GM19099 (cell line): Measurements from ENCODE around the gene LINC00632.

Experiments used
- POLR2A ChIP-seq: IDR thresholded peaks from 3 replicates; pipeline ENCODE4 v1.6.1; 2011; ENCODE audit warnings: low read depth; ENCODE audit not compliant: insufficient read length; ENCODE audit errors: extremely low read depth

The LINC00632 gene

DNA sequence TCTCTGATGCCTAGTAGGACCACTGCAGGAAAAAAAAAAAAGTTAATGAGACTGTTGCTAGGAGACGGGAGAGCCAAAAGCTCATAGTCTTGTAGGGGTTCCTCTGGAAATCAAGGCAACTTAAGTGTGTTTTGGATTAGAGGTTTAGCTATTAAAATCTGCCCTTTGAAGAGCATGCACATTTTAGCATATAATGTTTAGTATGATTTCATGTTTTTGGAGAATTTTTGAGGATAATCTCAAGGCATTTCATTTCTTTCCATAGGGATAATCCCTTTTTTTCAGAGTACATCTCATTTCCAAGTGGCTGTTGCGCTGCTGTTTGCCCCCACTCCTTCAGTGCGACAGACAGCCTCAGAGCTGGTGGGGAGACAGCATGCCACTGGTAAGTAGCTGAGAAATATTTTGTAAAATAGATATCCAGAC, at the start of gene LINC00632:
LINC00632 (plus strand) TSS at position 339 of the 426 bp plus-strand sequence.
- no peak for TF ChIP-seq POLR2A

- TF ChIP-seq POLR2A: no peak
Observed at GRCh38 chrX:140661643-140662042, 47.9 kb upstream of the LINC00632 start.

- TF ChIP-seq POLR2A: no peak
Observed at GRCh38 chrX:140664939-140665338, 44.6 kb upstream of the LINC00632 start.

DNA sequence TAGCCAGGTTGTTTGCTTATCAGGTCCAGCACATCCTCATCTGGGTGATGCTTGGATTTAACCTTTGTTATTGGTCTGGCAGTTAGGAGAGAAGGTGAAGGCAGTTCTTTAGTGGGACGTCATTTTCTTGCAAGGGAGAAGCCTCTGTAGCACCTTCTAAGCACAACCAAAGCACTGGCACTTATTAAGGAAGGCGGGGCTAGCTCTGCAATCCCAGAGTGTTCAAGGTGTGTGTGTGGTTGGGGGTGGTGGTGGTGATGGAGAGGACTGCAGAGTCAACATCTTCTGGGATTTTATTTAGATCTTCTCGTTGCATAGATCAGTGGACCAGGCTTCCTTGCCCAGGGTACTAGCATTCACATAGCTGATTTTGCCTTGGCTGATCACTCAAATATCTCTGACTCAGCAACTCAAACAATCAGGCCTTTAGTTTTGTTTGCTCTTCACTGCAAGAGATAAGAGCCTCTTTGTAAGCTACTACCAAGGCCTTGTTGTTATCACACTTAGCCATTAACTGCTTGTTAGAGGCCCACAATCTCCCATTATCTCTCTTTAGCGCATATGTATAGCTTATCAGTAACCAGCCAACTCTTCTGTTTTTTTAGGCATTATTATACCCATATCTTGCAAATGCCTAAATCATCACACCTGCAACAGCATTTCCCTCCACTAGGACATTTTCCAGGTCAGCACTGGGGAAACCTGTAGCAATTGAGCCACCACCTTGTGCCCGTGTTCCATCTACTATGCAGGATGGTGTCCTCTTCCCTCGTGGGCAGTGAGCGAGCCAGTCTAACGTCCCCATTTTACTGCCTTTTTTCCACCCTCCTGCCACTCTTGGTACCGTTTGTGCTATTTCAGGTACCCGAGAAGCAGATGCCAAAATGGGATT, 36.5 kb upstream of the LINC00632 start:
- TF ChIP-seq POLR2A: no peak

DNA sequence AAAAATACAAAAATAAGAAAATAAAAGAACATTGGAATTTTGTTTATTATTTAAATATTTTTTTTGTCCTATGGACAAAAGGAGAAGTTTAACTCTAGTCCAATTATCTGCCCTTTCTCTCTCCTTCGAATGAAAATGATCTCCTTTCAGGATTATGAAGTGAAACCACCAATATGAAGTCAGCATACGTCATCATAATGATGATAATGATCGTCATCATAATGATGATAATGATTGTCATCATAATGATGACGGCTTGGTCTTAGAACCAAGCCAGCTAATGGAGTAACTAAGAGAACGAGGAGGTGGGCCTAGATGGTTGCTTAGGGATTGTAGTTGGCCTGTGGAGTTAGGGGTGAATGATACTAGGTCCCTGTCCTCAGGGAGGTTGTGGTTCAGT, 21.9 kb upstream of the LINC00632 start:
- no peak for TF ChIP-seq POLR2A

GRCh38 chrX:140697618-140698017, 11.9 kb upstream of the LINC00632 start:
- no peak for TF ChIP-seq POLR2A

- no peak for TF ChIP-seq POLR2A
Observed at GRCh38 chrX:140701480-140701879, 8.1 kb upstream of the LINC00632 start.

DNA sequence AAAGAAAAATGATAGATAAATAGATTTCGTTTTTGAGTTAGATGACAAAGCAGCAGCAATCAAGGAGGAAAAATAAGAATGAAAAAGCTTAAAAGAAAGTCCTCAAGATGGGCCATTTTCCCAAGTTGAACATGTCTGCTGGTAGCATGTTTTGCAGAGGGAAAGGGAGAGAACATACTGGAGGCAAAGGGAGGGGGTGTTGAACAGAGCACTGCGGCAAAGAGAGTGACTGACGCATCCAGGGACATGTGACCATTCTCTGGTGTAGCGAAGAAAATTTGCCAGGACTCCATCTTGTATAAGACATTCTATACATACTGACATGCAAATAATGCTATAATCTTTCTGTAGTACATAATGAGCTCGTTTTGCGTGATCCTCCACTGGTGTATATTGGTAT, 1.2 kb downstream of the LINC00632 start:
- no peak for TF ChIP-seq POLR2A

GRCh38 chrX:140711894-140712293, 2.3 kb downstream of the LINC00632 start:
- TF ChIP-seq POLR2A: no peak

DNA sequence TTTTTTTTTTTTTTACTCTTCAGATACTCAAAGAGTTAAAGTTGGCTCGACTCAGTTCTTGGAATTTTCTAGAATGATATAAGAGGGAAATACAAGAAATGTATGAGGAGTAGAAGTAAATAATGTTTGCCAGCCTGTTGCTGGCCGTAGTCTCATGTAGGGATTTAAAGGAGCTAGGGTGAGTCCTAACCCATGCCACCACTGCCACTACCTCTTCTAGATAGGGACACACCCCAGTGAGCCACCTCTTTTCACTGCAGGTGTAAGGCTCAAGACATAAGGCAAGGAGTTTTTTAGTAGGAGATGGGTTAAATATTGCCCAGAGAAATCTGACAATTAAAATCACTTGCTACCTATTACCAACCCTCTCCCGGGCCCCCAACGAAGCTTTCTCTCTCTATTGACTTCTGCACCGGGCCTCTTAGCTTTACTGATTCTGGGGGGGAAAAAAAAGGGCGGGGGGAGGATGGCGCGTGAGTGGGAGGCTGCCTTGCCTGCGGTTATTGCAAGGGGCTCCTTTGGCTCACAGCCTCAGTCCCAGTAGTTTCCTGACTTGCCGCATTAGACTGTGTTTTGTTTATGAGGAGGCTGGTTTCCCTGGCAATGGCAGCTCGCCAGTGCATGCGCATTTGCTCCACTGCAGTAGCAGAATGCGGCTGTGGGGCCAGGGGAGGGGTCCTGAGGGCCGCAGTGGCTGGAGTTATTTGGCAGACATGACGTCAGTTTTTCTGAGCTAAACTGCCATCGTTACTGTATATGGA, 3.0 kb downstream of the LINC00632 start:
- TF ChIP-seq POLR2A: no peak

GRCh38 chrX:140713174-140713539, 3.6 kb downstream of the LINC00632 start:
- no peak for TF ChIP-seq POLR2A

DNA sequence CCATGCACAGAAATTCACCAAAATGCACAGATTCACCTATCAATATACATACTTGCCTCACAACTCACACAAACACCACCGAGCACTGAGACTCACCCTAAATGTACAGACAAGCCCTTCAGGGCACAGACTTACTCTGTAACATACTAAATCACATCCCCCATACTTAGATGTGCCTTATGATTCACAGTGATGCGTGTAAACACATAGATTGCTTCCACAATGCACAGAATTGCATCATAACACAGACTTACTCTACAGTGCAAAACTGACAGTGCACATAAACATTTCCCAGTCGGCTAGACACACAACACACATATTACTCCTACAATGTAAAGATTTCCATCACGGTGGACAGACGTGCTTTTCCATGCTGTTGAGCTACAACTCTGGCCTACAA, 6.2 kb downstream of the LINC00632 start:
- TF ChIP-seq POLR2A: no peak

GRCh38 chrX:140723121-140723715, 13.7 kb downstream of the LINC00632 start:
- TF ChIP-seq POLR2A: no peak

DNA sequence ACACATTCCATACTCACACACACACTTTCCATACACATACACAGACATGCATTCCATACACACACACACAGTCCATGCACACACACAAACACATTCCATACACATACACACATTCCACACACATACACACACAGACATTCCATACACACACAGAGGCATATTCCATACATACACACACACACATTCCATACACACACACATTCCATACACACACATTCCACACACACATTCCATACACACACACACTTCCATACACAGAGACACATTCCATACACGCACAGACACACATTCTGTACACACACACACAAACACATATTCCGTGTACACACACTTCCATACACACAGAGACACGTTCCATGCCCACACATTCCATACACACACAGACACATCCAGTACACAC, 14.8 kb downstream of the LINC00632 start:
- no peak for TF ChIP-seq POLR2A

DNA sequence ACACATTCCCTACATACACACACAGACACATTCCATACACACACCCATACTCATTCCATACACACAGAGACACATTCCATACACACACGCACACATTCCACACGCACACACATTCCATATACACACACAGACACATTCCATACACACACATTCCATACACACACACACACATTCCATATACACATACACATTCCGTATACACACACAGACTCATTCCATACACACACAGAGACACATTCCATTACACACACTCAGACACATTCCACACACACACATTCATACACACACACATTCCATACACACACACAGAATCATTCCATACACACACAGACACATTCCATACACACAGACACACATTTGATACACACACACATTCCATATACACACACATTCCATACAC, 15.2 kb downstream of the LINC00632 start:
- no peak for TF ChIP-seq POLR2A
